Lung microvascular endothelial cell (primary cell): ENCODE results near the gene GK. TPM values are rescaled to one million over a fixed set of nuclear protein-coding genes. Genes with fewer than 3 reads are reported as not detected.
"Not testable (repeated sequence)": the region's sequence is repeated elsewhere in the genome, so short reads cannot be mapped to it uniquely, and the experiment has no call there.

Experiments used
- DNase-seq, 2 donors: peaks; one replicate each; pipeline versions ENCODE4 v3.0.0 to v3.0.0-alpha.2; 2010; ENCODE audit warnings: low read depth in 2 of 2
- total RNA-seq: library from RNA; depleted of rRNA; stranded (reverse); fragments of >200 nt; gene quantifications from 2 replicates; pipeline ENCODE4 v1.2.1, GENCODE V29; 2014

The GK gene
- total RNA-seq, 1 donor from 2014 or later: 4.0 TPM

- peak; percentile 91 to 94 for DNase-seq
Observed at GRCh38 chrX:30652527-30653414, 452 bp upstream of the GK start.

- not testable (repeated sequence) for DNase-seq
Observed at GRCh38 chrX:30654386-30654785, 1.2 kb downstream of the GK start.

GRCh38 chrX:30654989-30655607 is 1.9 kb downstream of the GK start:
- no peak for DNase-seq

- no peak for DNase-seq
Observed at GRCh38 chrX:30655991-30656390, 2.8 kb downstream of the GK start.

GRCh38 chrX:30657196-30658161 is 4.3 kb downstream of the GK start:
- DNase-seq: no peak

GRCh38 chrX:30659421-30659820 is 6.2 kb downstream of the GK start:
- peak; percentile 44 to 69 for DNase-seq

GRCh38 chrX:30661228-30661627 is 8.0 kb downstream of the GK start:
- DNase-seq: no peak

GRCh38 chrX:30663322-30663721 is 10.1 kb downstream of the GK start:
- DNase-seq: no peak

GRCh38 chrX:30665471-30665870 is 12.2 kb downstream of the GK start:
- no peak for DNase-seq

GRCh38 chrX:30666094-30666493 is 12.9 kb downstream of the GK start:
- peak in 1 of 2 donors; percentile 62 for DNase-seq

- DNase-seq: no peak
Observed at GRCh38 chrX:30668581-30668980, 15.4 kb downstream of the GK start.

GRCh38 chrX:30671189-30671588 is 18.0 kb downstream of the GK start:
- DNase-seq: not testable (repeated sequence)

- DNase-seq: no peak
Observed at GRCh38 chrX:30673127-30673796, 20.0 kb downstream of the GK start.

- DNase-seq: peak in 1 of 2 donors; percentile 57
Observed at GRCh38 chrX:30673884-30674598, 20.8 kb downstream of the GK start.

GRCh38 chrX:30674799-30675198 is 21.6 kb downstream of the GK start:
- DNase-seq: no peak

- DNase-seq: no peak
Observed at GRCh38 chrX:30679369-30679768, 26.1 kb downstream of the GK start.

- no peak for DNase-seq
Observed at GRCh38 chrX:30680618-30681017, 27.4 kb downstream of the GK start.

GRCh38 chrX:30688641-30689040 is 35.4 kb downstream of the GK start:
- DNase-seq: no peak

GRCh38 chrX:30689116-30689515 is 35.9 kb downstream of the GK start:
- no peak for DNase-seq

- DNase-seq: peak; percentile 16 to 26
Observed at GRCh38 chrX:30690330-30690729, 37.1 kb downstream of the GK start.
